CD4-positive, alpha-beta T cell (primary cell): Measurements from ENCODE around the gene CHRNA7. TPM values are rescaled to one million over a fixed set of nuclear protein-coding genes. Genes with fewer than 3 reads are reported as not detected.

Experiments used
- ATAC-seq: fragments of 200-7000 bp; cut with Tn5 transposase; one replicate; pipeline ENCODE4 v1.10.0; 2022; ENCODE audit warnings: mild to moderate bottlenecking; ENCODE audit not compliant: poor library complexity
- CTCF ChIA-PET: fragments of 350-600 bp; sonication (Branson Sonifier 250); formaldehyde crosslinking; loops from one replicate; lab custom pipeline; 2021; ENCODE audit warnings: antibody characterized with exemption, inconsistent platforms; lab: Charles Lee
- POLR2A ChIA-PET: fragments of 350-600 bp; sonication (Branson Sonifier 250); formaldehyde crosslinking; loops from one replicate; lab custom pipeline; 2021; ENCODE audit warnings: antibody characterized with exemption, inconsistent platforms; lab: Charles Lee
- DNase-seq, 14 experiments: peaks; one replicate each; pipeline ENCODE4 v3.0.0-alpha.2; 2013 to 2020; ENCODE audit warnings: mixed read lengths in 2 of 14
- H3K27ac ChIP-seq, 2 donors: one replicate each; pipeline versions ENCODE4 v1.5.1 to v1.7.0; 2013; ENCODE audit warnings: low read length in 2 of 2, low read depth in 1 of 2, mild to moderate bottlenecking in 1 of 2
- H3K27me3 ChIP-seq, 2 experiments: 1 replicate in 1 of 2; 2 replicates in 1 of 2; pipeline versions ENCODE4 v1.6.1 to v1.7.0; 2013; ENCODE audit warnings: low read length in 2 of 2, control low read depth in 1 of 2, mild to moderate bottlenecking in 1 of 2, moderate library complexity in 1 of 2; ENCODE audit not compliant: insufficient read depth in 2 of 2, control insufficient read depth in 1 of 2
- H3K36me3 ChIP-seq: one replicate; pipeline ENCODE4 v1.6.1; 2013; ENCODE audit warnings: low read length, control low read depth; ENCODE audit not compliant: insufficient read depth
- H3K4me1 ChIP-seq: one replicate; pipeline ENCODE4 v1.6.1; 2013; ENCODE audit warnings: low read length, control low read depth; ENCODE audit not compliant: insufficient read depth
- H3K4me3 ChIP-seq: one replicate; pipeline ENCODE4 v1.5.1; 2013; ENCODE audit warnings: mild to moderate bottlenecking, low read length, moderate library complexity
- H3K9me3 ChIP-seq, 2 experiments: 1 replicate in 1 of 2; 2 replicates in 1 of 2; pipeline versions ENCODE4 v1.6.1 to v1.7.0; 2013; ENCODE audit warnings: low read length in 2 of 2, mild to moderate bottlenecking in 2 of 2, control low read depth in 1 of 2, moderate library complexity in 1 of 2; ENCODE audit not compliant: control insufficient read depth in 1 of 2, insufficient read depth in 1 of 2
- H3K27ac Mint-ChIP-seq: one replicate; pipeline ENCODE4 v1.8.0; 2020; ENCODE audit warnings: mixed read lengths
- H3K27me3 Mint-ChIP-seq: one replicate; pipeline ENCODE4 v1.8.0; 2021; ENCODE audit warnings: mixed read lengths
- H3K36me3 Mint-ChIP-seq: one replicate; pipeline ENCODE4 v1.8.0; 2021; ENCODE audit warnings: low read depth, mixed read lengths
- H3K4me1 Mint-ChIP-seq: one replicate; pipeline ENCODE4 v1.8.0; 2021; ENCODE audit warnings: low read depth, mixed read lengths
- H3K4me3 Mint-ChIP-seq: one replicate; pipeline ENCODE4 v1.8.0; 2020; ENCODE audit warnings: mild to moderate bottlenecking, mixed read lengths
- H3K9me3 Mint-ChIP-seq: one replicate; pipeline ENCODE4 v1.8.0; 2020; ENCODE audit warnings: mixed read lengths
- intact Hi-C, 2 experiments: fragments of 100-400 bp; cut with DNase I in 1 of 2; cut with micrococcal nuclease in 1 of 2; formaldehyde crosslinking; loops; one replicate each; pipeline versions ENCODE4 v1.15.1 to v1.9.0; 2023 to 2025; cut with DNase I, micrococcal nuclease
- total RNA-seq, 174 experiments: library from RNA in 2 of 174; stranded (reverse) in 2 of 174; gene quantifications; one replicate each; pipeline ENCODE4 v1.2.3 and lab custom pipeline; 2021 to 2026
- TF ChIP-seq, protein P1 (sequence below): fragments of 200-600 bp; IDR thresholded peaks from one replicate; pipeline ENCODE4 v1.8.0; 2022; ENCODE audit warnings: antibody characterized with exemption, mild to moderate bottlenecking

Gene CHRNA7
- total RNA-seq, 2 experiments from 2014 or later = not detected

DNA sequence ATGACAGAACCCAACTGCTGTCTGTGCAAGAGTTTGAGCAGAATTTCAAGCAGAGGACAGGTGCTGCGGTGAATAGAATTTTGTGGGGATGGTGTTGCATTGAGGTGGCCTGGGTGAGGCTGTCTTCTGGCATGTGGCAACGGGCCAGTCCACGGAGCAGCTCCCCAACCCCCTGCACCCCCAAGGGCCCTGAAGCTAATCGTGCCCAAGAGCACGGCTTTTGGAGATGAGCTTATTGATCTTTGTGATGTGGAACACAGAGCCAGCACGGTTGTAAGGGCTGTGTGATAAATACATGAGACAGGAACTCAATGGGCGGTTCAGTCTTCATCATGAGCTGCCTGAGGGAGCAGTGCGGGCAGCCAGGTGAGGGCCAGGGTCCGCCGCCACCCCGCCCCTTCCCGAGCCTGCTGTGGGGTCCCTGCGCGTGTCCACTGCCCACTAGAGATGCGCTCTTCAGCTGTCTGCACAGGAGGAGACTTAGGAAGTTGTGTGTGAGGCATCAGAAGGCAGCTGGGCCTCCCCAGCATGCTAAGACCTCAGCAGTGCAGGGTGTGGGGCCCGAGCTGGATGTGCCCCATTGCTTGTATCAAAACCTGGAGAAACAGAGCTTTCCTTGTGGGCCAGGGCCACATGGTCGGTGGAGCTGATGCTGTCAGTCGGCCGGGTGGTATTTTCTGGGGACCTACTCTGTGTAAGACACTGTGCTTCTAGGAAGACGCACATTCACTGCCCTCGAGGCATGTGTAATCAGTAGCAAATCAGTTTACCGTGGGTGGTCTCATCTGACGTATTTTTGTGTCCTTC lies 90.5 kb downstream of the CHRNA7 start:
- H3K9me3 Mint-ChIP-seq = no peaks in the 10 kb centered on the region
- DNase-seq (no peak), ATAC-seq (no peak)
- ChIA-PET POLR2A (no interaction called here), CTCF (no interaction called here)
- H3K27me3 ChIP-seq = peaks cover 0 to 6% of the 10 kb centered on the region in 2 experiments
- no peak overlapping the region for H3K4me3 Mint-ChIP-seq
- no peak overlapping the region for H3K27ac Mint-ChIP-seq
- no peaks in the 10 kb centered on the region for H3K36me3 Mint-ChIP-seq
- H3K4me1 ChIP-seq = no peaks in the 10 kb centered on the region
- peaks cover 0 to 7% of the 10 kb centered on the region in 2 experiments for H3K9me3 ChIP-seq
- H3K4me3 ChIP-seq = no peak overlapping the region
- intact Hi-C loops = no loop called here
- peaks cover 6% of the 10 kb centered on the region for H3K27me3 Mint-ChIP-seq
- TF ChIP-seq, protein P1, sequence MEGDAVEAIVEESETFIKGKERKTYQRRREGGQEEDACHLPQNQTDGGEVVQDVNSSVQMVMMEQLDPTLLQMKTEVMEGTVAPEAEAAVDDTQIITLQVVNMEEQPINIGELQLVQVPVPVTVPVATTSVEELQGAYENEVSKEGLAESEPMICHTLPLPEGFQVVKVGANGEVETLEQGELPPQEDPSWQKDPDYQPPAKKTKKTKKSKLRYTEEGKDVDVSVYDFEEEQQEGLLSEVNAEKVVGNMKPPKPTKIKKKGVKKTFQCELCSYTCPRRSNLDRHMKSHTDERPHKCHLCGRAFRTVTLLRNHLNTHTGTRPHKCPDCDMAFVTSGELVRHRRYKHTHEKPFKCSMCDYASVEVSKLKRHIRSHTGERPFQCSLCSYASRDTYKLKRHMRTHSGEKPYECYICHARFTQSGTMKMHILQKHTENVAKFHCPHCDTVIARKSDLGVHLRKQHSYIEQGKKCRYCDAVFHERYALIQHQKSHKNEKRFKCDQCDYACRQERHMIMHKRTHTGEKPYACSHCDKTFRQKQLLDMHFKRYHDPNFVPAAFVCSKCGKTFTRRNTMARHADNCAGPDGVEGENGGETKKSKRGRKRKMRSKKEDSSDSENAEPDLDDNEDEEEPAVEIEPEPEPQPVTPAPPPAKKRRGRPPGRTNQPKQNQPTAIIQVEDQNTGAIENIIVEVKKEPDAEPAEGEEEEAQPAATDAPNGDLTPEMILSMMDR = no peak
- H3K36me3 ChIP-seq = no peaks in the 10 kb centered on the region
- H3K27ac ChIP-seq = no peak overlapping the region
- H3K4me1 Mint-ChIP-seq = no peaks in the 10 kb centered on the region

DNA sequence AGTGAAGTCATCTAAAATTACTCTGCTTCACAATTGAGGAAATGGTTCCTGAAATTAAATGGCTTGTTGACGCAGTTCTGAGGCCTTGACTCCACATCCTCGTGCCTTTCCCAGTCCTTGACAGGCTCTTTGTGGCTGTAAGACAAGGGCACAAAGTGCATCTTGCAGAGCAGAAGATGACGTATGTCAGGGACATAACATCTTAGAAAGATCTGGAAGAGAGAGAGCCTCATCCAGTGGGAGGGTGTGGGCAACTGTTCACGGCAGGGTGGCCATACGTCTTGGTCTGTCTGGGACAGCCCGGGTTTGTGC lies 91.0 kb downstream of the CHRNA7 start:
- no peak overlapping the region for H3K4me3 Mint-ChIP-seq
- TF ChIP-seq, protein P1 = no peak
- H3K9me3 ChIP-seq = peaks cover 0 to 7% of the 10 kb centered on the region in 2 experiments
- no peak overlapping the region for H3K27ac Mint-ChIP-seq
- H3K27ac ChIP-seq = no peak overlapping the region
- no peaks in the 10 kb centered on the region for H3K36me3 ChIP-seq
- H3K36me3 Mint-ChIP-seq = no peaks in the 10 kb centered on the region
- ATAC-seq (no peak), DNase-seq (no peak)
- peaks cover 6% of the 10 kb centered on the region for H3K27me3 Mint-ChIP-seq
- H3K4me1 ChIP-seq = no peaks in the 10 kb centered on the region
- peaks cover 0 to 6% of the 10 kb centered on the region in 2 experiments for H3K27me3 ChIP-seq
- ChIA-PET CTCF (no interaction called here), POLR2A (no interaction called here)
- H3K4me3 ChIP-seq = no peak overlapping the region
- H3K9me3 Mint-ChIP-seq = no peaks in the 10 kb centered on the region
- no peaks in the 10 kb centered on the region for H3K4me1 Mint-ChIP-seq
- intact Hi-C loops = no loop called here

DNA sequence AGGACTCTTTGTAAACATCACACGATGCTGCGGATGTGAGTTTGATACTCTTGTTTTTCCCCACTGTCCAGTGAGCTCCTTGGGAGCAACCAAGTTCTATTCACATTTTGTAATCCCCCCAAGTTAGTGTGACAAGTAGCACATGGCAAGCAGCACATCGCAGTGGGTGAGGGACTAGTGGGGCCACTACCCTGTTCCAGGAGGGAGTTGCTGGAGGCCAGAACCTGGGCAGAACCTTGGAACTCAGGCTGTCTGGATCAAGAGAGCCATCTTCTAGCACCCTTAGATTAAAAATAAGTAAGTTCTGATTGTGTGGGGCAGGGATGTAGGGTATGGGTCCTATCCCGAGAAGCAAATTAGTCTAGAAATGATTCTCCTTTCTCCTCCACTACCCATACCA lies 91.7 kb downstream of the CHRNA7 start:
- ChIA-PET CTCF (no interaction called here), POLR2A (no interaction called here)
- no peaks in the 10 kb centered on the region for H3K9me3 Mint-ChIP-seq
- H3K27ac Mint-ChIP-seq = no peak overlapping the region
- DNase-seq (no peak), ATAC-seq (no peak)
- no peak overlapping the region for H3K4me3 ChIP-seq
- TF ChIP-seq, protein P1 = no peak
- H3K4me3 Mint-ChIP-seq = no peak overlapping the region
- H3K27me3 Mint-ChIP-seq = peaks cover 6% of the 10 kb centered on the region
- peaks cover 0 to 6% of the 10 kb centered on the region in 2 experiments for H3K27me3 ChIP-seq
- no peak overlapping the region for H3K27ac ChIP-seq
- H3K36me3 ChIP-seq = no peaks in the 10 kb centered on the region
- peaks cover 0 to 7% of the 10 kb centered on the region in 2 experiments for H3K9me3 ChIP-seq
- H3K36me3 Mint-ChIP-seq = no peaks in the 10 kb centered on the region
- no peaks in the 10 kb centered on the region for H3K4me1 ChIP-seq
- no peaks in the 10 kb centered on the region for H3K4me1 Mint-ChIP-seq
- intact Hi-C loops = no loop called here
